CD14-positive monocyte (primary cell): Measurements from ENCODE around the gene SMG6. TPM values are rescaled to one million over a fixed set of nuclear protein-coding genes. Genes with fewer than 3 reads are reported as not detected.

ENCODE experiments used
- DNase-seq, 3 donors: peaks; one replicate each; pipeline ENCODE4 v3.0.0-alpha.2; 2011 to 2022
- H2AFZ ChIP-seq: 2 replicates; pipeline ENCODE4 v1.6.0; 2012; ENCODE audit warnings: mild to moderate bottlenecking, low read depth, low read length, inconsistent platforms; ENCODE audit not compliant: insufficient read depth, poor library complexity, severe bottlenecking
- H3K27ac ChIP-seq, 2 donors: 1 replicate in 1 of 2; 2 replicates in 1 of 2; pipeline ENCODE4 v1.5.1; 2012 to 2013; ENCODE audit warnings: low read length in 2 of 2, control low read depth in 1 of 2, inconsistent platforms in 1 of 2, low read depth in 1 of 2, mild to moderate bottlenecking in 1 of 2
- H3K27me3 ChIP-seq, 2 donors: one replicate each; pipeline versions ENCODE4 v1.6.0 to v1.6.1; 2011 to 2013; ENCODE audit warnings: low read length in 2 of 2; ENCODE audit not compliant: control insufficient read depth in 2 of 2, insufficient read depth in 2 of 2
- H3K36me3 ChIP-seq, 2 donors: replicated peaks in 1 of 2; 1 replicate in 1 of 2; 2 replicates in 1 of 2; pipeline versions ENCODE4 v1.5.1 to v1.6.1; 2012 to 2013; ENCODE audit warnings: low read length in 2 of 2, control low read depth in 1 of 2, inconsistent platforms in 1 of 2, mild to moderate bottlenecking in 1 of 2; ENCODE audit not compliant: insufficient read depth in 2 of 2, control insufficient read depth in 1 of 2
- H3K4me1 ChIP-seq, 2 donors: 1 replicate in 1 of 2; 2 replicates in 1 of 2; pipeline versions ENCODE4 v1.5.1 to v1.6.1; 2012 to 2013; ENCODE audit warnings: low read length in 2 of 2, control low read depth in 1 of 2, inconsistent platforms in 1 of 2, mild to moderate bottlenecking in 1 of 2, moderate library complexity in 1 of 2; ENCODE audit not compliant: insufficient read depth in 2 of 2, control insufficient read depth in 1 of 2
- H3K4me2 ChIP-seq: replicated peaks from 2 replicates; pipeline ENCODE3; 2012; ENCODE audit warnings: low read length, moderate library complexity, mild to moderate bottlenecking; ENCODE audit not compliant: poor library complexity, severe bottlenecking; ENCODE audit errors: extremely low read depth
- H3K4me3 ChIP-seq, 3 experiments: fragments of 200-600 bp in 1 of 3; sonication (generic) in 1 of 3; replicated peaks in 1 of 3; 1 replicate in 2 of 3; 2 replicates in 1 of 3; pipeline ENCODE4 v1.5.1; 2011 to 2013; ENCODE audit warnings: low read length in 3 of 3, mild to moderate bottlenecking in 3 of 3, control low read depth in 2 of 3, low read depth in 2 of 3, inconsistent platforms in 1 of 3, moderate library complexity in 1 of 3
- H3K79me2 ChIP-seq: 2 replicates; pipeline ENCODE4 v1.6.0; 2012; ENCODE audit warnings: mild to moderate bottlenecking, control low read depth, inconsistent platforms, low read length, moderate library complexity; ENCODE audit not compliant: insufficient read depth
- H3K9ac ChIP-seq: 2 replicates; pipeline ENCODE4 v1.6.0; 2017; ENCODE audit warnings: low read length, mild to moderate bottlenecking; ENCODE audit not compliant: insufficient read depth, poor library complexity, severe bottlenecking
- H3K9me3 ChIP-seq, 2 donors: replicated peaks in 1 of 2; 1 replicate in 1 of 2; 2 replicates in 1 of 2; pipeline versions ENCODE4 v1.5.1 to v1.6.1; 2012 to 2013; ENCODE audit warnings: low read length in 2 of 2, control low read depth in 1 of 2; ENCODE audit not compliant: control insufficient read depth in 1 of 2, insufficient read depth in 1 of 2
- H4K20me1 ChIP-seq: 2 replicates; pipeline ENCODE4 v1.6.0; 2012; ENCODE audit warnings: mild to moderate bottlenecking, low read length, control low read depth, moderate library complexity; ENCODE audit not compliant: insufficient read depth
- H3K27ac Mint-ChIP-seq, 7 donors: one replicate each; pipeline ENCODE4 v1.8.0; 2020; ENCODE audit warnings: mild to moderate bottlenecking in 7 of 7, mixed read lengths in 7 of 7, moderate library complexity in 6 of 7, inconsistent platforms in 2 of 7
- H3K27me3 Mint-ChIP-seq, 3 donors: one replicate each; pipeline ENCODE4 v1.8.0; 2021 to 2022; ENCODE audit warnings: low read depth in 3 of 3, mild to moderate bottlenecking in 3 of 3, mixed read lengths in 3 of 3, moderate library complexity in 3 of 3, inconsistent platforms in 1 of 3
- H3K36me3 Mint-ChIP-seq, 2 donors: one replicate each; pipeline ENCODE4 v1.8.0; 2020; ENCODE audit warnings: mixed read lengths in 2 of 2, inconsistent platforms in 1 of 2, mild to moderate bottlenecking in 1 of 2
- H3K4me1 Mint-ChIP-seq: one replicate; pipeline ENCODE4 v1.8.0; 2020; ENCODE audit warnings: mild to moderate bottlenecking, mixed read lengths
- H3K4me3 Mint-ChIP-seq, 2 donors: one replicate each; pipeline ENCODE4 v1.8.0; 2020; ENCODE audit warnings: mild to moderate bottlenecking in 2 of 2, mixed read lengths in 2 of 2, moderate library complexity in 1 of 2
- H3K9me3 Mint-ChIP-seq, 7 donors: one replicate each; pipeline ENCODE4 v1.8.0; 2020 to 2022; ENCODE audit warnings: mixed read lengths in 7 of 7, mild to moderate bottlenecking in 6 of 7, moderate library complexity in 6 of 7, inconsistent platforms in 2 of 7
- CTCF ChIP-seq: fragments of 200-600 bp; IDR thresholded peaks from one replicate; pipeline ENCODE4 v1.8.0; 2022; ENCODE audit warnings: antibody characterized with exemption, mild to moderate bottlenecking
- WGBS: methylation state at CpG from one replicate; pipeline ENCODE4 v1.1.5; 2013; ENCODE audit warnings: missing lambda C conversion rate; ENCODE audit not compliant: insufficient coverage; 5-methylcytosine and 5-hydroxymethylcytosine counted together
- intact Hi-C, 2 donors: fragments of 100-400 bp; cut with micrococcal nuclease; formaldehyde crosslinking; loops; one replicate each; pipeline versions ENCODE4 v1.15.0 to v1.15.1; 2023
- polyA plus RNA-seq, 3 donors: library from polyadenylated mRNA; depleted of rRNA in 1 of 3; unstranded in 2 of 3; stranded (reverse) in 1 of 3; fragments of 300-500 nt in 2 of 3; fragments of >200 nt in 1 of 3; fragmentation: Illumina TruSeq in 2 of 3; gene quantifications; 1 replicate in 2 of 3; 2 replicates in 1 of 3; pipeline ENCODE4 v1.2.3, GENCODE V29; 2012 to 2021

SMG6 gene
- polyA plus RNA-seq, 3 donors, result 0.67 to 7.1 (median 1.1) TPM

GRCh38 chr17:2150806-2151205, 152.8 kb downstream of the SMG6 start:
- H2AFZ ChIP-seq, result no peak overlapping the region
- H3K4me2 ChIP-seq, result no peak overlapping the region
- 33% methylated on average over 2 of the region's 6 CpGs for WGBS
- TF ChIP-seq CTCF, result no peak
- Mint-ChIP-seq H3K4me1 (peaks cover 8% of the 10 kb centered on the region), H3K36me3 (peaks cover 51 to 61% of the 10 kb centered on the region in 2 donors), H3K27me3 (peaks cover 0 to 2% (median 0%) of the 10 kb centered on the region in 3 donors), H3K9me3 (no peaks in the 10 kb centered on the region), H3K27ac (no peak overlapping the region), H3K4me3 (no peak overlapping the region)
- no peaks in the 10 kb centered on the region for H3K79me2 ChIP-seq
- no peaks in the 10 kb centered on the region for H4K20me1 ChIP-seq
- H3K4me1 ChIP-seq, result peaks cover 6 to 7% of the 10 kb centered on the region in 2 donors
- DNase-seq, result no peak
- H3K9me3 ChIP-seq, result no peaks in the 10 kb centered on the region
- no peak overlapping the region for H3K27ac ChIP-seq
- intact Hi-C loops, result loop anchor here in 1 of 2 donors (10.0 kb wide), 1 partner anchor 96 kb away; the partner anchor contains the start of gene HIC1
- H3K9ac ChIP-seq, result no peak overlapping the region
- no peaks in the 10 kb centered on the region for H3K27me3 ChIP-seq
- no peak overlapping the region for H3K4me3 ChIP-seq
- peaks cover 4 to 43% of the 10 kb centered on the region in 2 donors for H3K36me3 ChIP-seq

- peaks cover 51 to 61% of the 10 kb centered on the region in 2 donors for H3K36me3 Mint-ChIP-seq
- Histone ChIP-seq H4K20me1 (no peaks in the 10 kb centered on the region), H2AFZ (no peak overlapping the region), H3K9me3 (no peaks in the 10 kb centered on the region), H3K27me3 (no peaks in the 10 kb centered on the region), H3K36me3 (peaks cover 4 to 43% of the 10 kb centered on the region in 2 donors), H3K27ac (no peak overlapping the region), H3K9ac (no peak overlapping the region), H3K4me3 (no peak overlapping the region), H3K79me2 (no peaks in the 10 kb centered on the region), H3K4me2 (no peak overlapping the region), H3K4me1 (no peaks in the 10 kb centered on the region)
- no peak for DNase-seq
- H3K27me3 Mint-ChIP-seq, result peaks cover 0 to 2% (median 0%) of the 10 kb centered on the region in 3 donors
- WGBS, result over 99% methylated on average over 10 of the region's 10 CpGs
- TF ChIP-seq CTCF, result no peak
- no peak overlapping the region for H3K4me3 Mint-ChIP-seq
- no peak overlapping the region for H3K27ac Mint-ChIP-seq
- no peaks in the 10 kb centered on the region for H3K9me3 Mint-ChIP-seq
- intact Hi-C loops, result loop anchor here in 1 of 2 donors (10.0 kb wide), 1 partner anchor 95 kb away; the partner anchor contains the start of gene HIC1
- no peaks in the 10 kb centered on the region for H3K4me1 Mint-ChIP-seq
These were observed 153.7 kb downstream of the SMG6 start for GRCh38 chr17:2149934-2150333.
